NCI-H1105 treated with DMSO at 0.1 percent for 48 hours (cell line): Measurements from ENCODE around the gene GMDS.

ENCODE experiments used
- DNase-seq: peaks from one replicate; lab custom pipeline; 2025; lab: John Stamatoyannopoulos, UW

Gene GMDS

GRCh38 chr6:1940381-1940780, 305.0 kb downstream of the GMDS start:
- DNase-seq, result no peak

GRCh38 chr6:1933292-1933691, 312.1 kb downstream of the GMDS start:
- no peak for DNase-seq

GRCh38 chr6:1931817-1932216, 313.6 kb downstream of the GMDS start:
- DNase-seq, result no peak

- no peak for DNase-seq
Observed at GRCh38 chr6:1930356-1930755, 315.0 kb downstream of the GMDS start.

- DNase-seq, result no peak
Observed at GRCh38 chr6:1929931-1930330, 315.5 kb downstream of the GMDS start.

- DNase-seq, result no peak
Observed at GRCh38 chr6:1925743-1926430, 319.5 kb downstream of the GMDS start.

- DNase-seq, result no peak
Observed at GRCh38 chr6:1923449-1923848, 322.0 kb downstream of the GMDS start.

GRCh38 chr6:1917626-1918371, 327.6 kb downstream of the GMDS start:
- DNase-seq, result no peak

- peak; percentile 31 for DNase-seq
Observed at GRCh38 chr6:1916334-1917070, 328.9 kb downstream of the GMDS start.

GRCh38 chr6:1915226-1915625, 330.2 kb downstream of the GMDS start:
- DNase-seq, result no peak

- DNase-seq, result no peak
Observed at GRCh38 chr6:1913577-1913976, 331.8 kb downstream of the GMDS start.

- no peak for DNase-seq
Observed at GRCh38 chr6:1912731-1913130, 332.7 kb downstream of the GMDS start.

GRCh38 chr6:1911474-1911873, 333.9 kb downstream of the GMDS start:
- no peak for DNase-seq

- no peak for DNase-seq
Observed at GRCh38 chr6:1910621-1911407, 334.6 kb downstream of the GMDS start.

- DNase-seq, result no peak
Observed at GRCh38 chr6:1908784-1909183, 336.6 kb downstream of the GMDS start.

- no peak for DNase-seq
Observed at GRCh38 chr6:1906609-1907008, 338.8 kb downstream of the GMDS start.

GRCh38 chr6:1906014-1906413, 339.4 kb downstream of the GMDS start:
- no peak for DNase-seq

- no peak for DNase-seq
Observed at GRCh38 chr6:1904898-1905297, 340.5 kb downstream of the GMDS start.

- no peak for DNase-seq
Observed at GRCh38 chr6:1904466-1904799, 341.0 kb downstream of the GMDS start.

GRCh38 chr6:1903780-1904465, 341.5 kb downstream of the GMDS start:
- no peak for DNase-seq

- no peak for DNase-seq
Observed at GRCh38 chr6:1901556-1901955, 343.8 kb downstream of the GMDS start.

GRCh38 chr6:1896897-1897296, 348.5 kb downstream of the GMDS start:
- DNase-seq, result no peak
